HUES48 (cell line): ENCODE data around the gene KCNJ18.
"Not testable (repeated sequence)": the region's sequence is repeated elsewhere in the genome, so short reads cannot be mapped to it uniquely, and the experiment has no call there.

ENCODE experiments used
- H3K27ac ChIP-seq: one replicate; pipeline ENCODE4 v1.7.0; 2013; ENCODE audit warnings: low read depth, low read length, inconsistent platforms
- H3K27me3 ChIP-seq: 2 replicates; pipeline ENCODE4 v1.6.1; 2013; ENCODE audit warnings: mild to moderate bottlenecking, low read length; ENCODE audit not compliant: control insufficient read depth, insufficient read depth
- H3K36me3 ChIP-seq: 2 replicates; pipeline ENCODE4 v1.6.1; 2013; ENCODE audit warnings: low read length; ENCODE audit not compliant: control insufficient read depth, insufficient read depth
- H3K4me1 ChIP-seq: 2 replicates; pipeline ENCODE4 v1.6.1; 2013; ENCODE audit warnings: mild to moderate bottlenecking, low read length; ENCODE audit not compliant: control insufficient read depth, insufficient read depth
- H3K4me3 ChIP-seq: 2 replicates; pipeline ENCODE4 v1.5.1; 2013; ENCODE audit warnings: mild to moderate bottlenecking, low read depth, low read length
- H3K9ac ChIP-seq: 2 replicates; pipeline ENCODE4 v1.6.1; 2013; ENCODE audit warnings: mild to moderate bottlenecking, low read depth, low read length, moderate library complexity
- H3K9me3 ChIP-seq: 2 replicates; pipeline ENCODE4 v1.6.1; 2013; ENCODE audit warnings: low read length; ENCODE audit not compliant: control insufficient read depth, insufficient read depth

The KCNJ18 gene

GRCh38 chr17:21673451-21674241 is 18.7 kb upstream of the KCNJ18 start:
- not testable (repeated sequence) for H3K27ac ChIP-seq, H3K4me3 ChIP-seq, H3K9ac ChIP-seq, H3K4me1 ChIP-seq, H3K27me3 ChIP-seq, H3K36me3 ChIP-seq
- peaks cover 91% of the 10 kb centered on the region for H3K9me3 ChIP-seq

- H3K9ac ChIP-seq = no peak overlapping the region
- H3K4me1 ChIP-seq = no peaks in the 10 kb centered on the region
- H3K27me3 ChIP-seq = no peaks in the 10 kb centered on the region
- no peak overlapping the region for H3K27ac ChIP-seq
- H3K4me3 ChIP-seq = no peak overlapping the region
- peaks cover 91% of the 10 kb centered on the region for H3K9me3 ChIP-seq
- H3K36me3 ChIP-seq = no peaks in the 10 kb centered on the region
These were observed 18.0 kb upstream of the KCNJ18 start for GRCh38 chr17:21674242-21674731.

- not testable (repeated sequence) for H3K27me3 ChIP-seq, H3K27ac ChIP-seq, H3K36me3 ChIP-seq, H3K4me1 ChIP-seq, H3K4me3 ChIP-seq, H3K9ac ChIP-seq
- H3K9me3 ChIP-seq = peaks cover 92% of the 10 kb centered on the region
These were observed 17.2 kb upstream of the KCNJ18 start for GRCh38 chr17:21674891-21675738.

GRCh38 chr17:21675739-21676130 is 16.6 kb upstream of the KCNJ18 start:
- not testable (repeated sequence) for H3K27ac ChIP-seq, H3K27me3 ChIP-seq, H3K4me1 ChIP-seq, H3K4me3 ChIP-seq, H3K9ac ChIP-seq, H3K36me3 ChIP-seq
- H3K9me3 ChIP-seq = peaks cover 92% of the 10 kb centered on the region

- no peaks in the 10 kb centered on the region for H3K4me1 ChIP-seq
- no peaks in the 10 kb centered on the region for H3K27me3 ChIP-seq
- H3K4me3 ChIP-seq = no peak overlapping the region
- peaks cover 89% of the 10 kb centered on the region for H3K9me3 ChIP-seq
- no peaks in the 10 kb centered on the region for H3K36me3 ChIP-seq
- H3K9ac ChIP-seq = no peak overlapping the region
- no peak overlapping the region for H3K27ac ChIP-seq
These were observed 15.8 kb upstream of the KCNJ18 start for GRCh38 chr17:21676281-21677111.

GRCh38 chr17:21677126-21677910 is 15.0 kb upstream of the KCNJ18 start:
- Histone ChIP-seq H3K4me3 (no peak overlapping the region), H3K27me3 (no peaks in the 10 kb centered on the region), H3K9me3 (peaks cover 87% of the 10 kb centered on the region), H3K9ac (no peak overlapping the region), H3K4me1 (no peaks in the 10 kb centered on the region), H3K27ac (no peak overlapping the region), H3K36me3 (no peaks in the 10 kb centered on the region)

- Histone ChIP-seq H3K4me1 (no peaks in the 10 kb centered on the region), H3K27ac (no peak overlapping the region), H3K27me3 (no peaks in the 10 kb centered on the region), H3K4me3 (no peak overlapping the region), H3K36me3 (no peaks in the 10 kb centered on the region), H3K9ac (no peak overlapping the region), H3K9me3 (peaks cover 84% of the 10 kb centered on the region)
These were observed 14.4 kb upstream of the KCNJ18 start for GRCh38 chr17:21677911-21678310.

GRCh38 chr17:21678393-21679081 is 13.8 kb upstream of the KCNJ18 start:
- H3K9me3 ChIP-seq = peaks cover 81% of the 10 kb centered on the region

GRCh38 chr17:21679256-21680146 is 12.8 kb upstream of the KCNJ18 start:
- Histone ChIP-seq H3K4me3 (no peak overlapping the region), H3K27me3 (no peaks in the 10 kb centered on the region), H3K27ac (no peak overlapping the region), H3K4me1 (no peaks in the 10 kb centered on the region), H3K9me3 (peaks cover 71% of the 10 kb centered on the region), H3K9ac (no peak overlapping the region), H3K36me3 (no peaks in the 10 kb centered on the region)

More at GRCh38 chr17:21678393-21679081, 13.8 kb upstream of the KCNJ18 start:
- H3K4me3 ChIP-seq = no peak overlapping the region
- H3K4me1 ChIP-seq = no peaks in the 10 kb centered on the region
- no peak overlapping the region for H3K27ac ChIP-seq
- no peak overlapping the region for H3K9ac ChIP-seq
- no peaks in the 10 kb centered on the region for H3K36me3 ChIP-seq
- H3K27me3 ChIP-seq = no peaks in the 10 kb centered on the region
